ENCODE results near the gene CCDC141.

DNA sequence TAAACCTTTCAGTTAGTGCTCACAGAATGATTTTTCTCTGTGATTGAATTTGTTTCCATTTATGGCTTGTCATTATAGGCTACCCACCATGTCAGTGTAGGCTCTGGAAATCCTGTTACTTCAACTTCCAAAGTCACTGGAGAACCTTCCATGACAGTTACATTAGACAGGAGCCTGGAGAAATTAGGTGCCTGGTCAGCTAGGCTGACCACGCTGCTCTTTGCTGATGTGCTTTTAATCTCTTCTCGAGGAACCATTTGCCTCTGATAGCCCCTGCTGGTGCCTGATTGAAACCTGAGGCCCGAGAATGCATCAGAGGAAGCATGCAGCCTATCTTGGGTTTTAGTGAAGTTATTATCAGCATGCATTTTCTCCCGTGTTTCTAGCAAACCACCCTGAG lies 213.1 kb downstream of the CCDC141 start:
- TF ChIP-seq RARB (CRISPR knock-in tag; IDR thresholded peaks at IDR 0.05) = no peak
- TF ChIP-seq BACH2 (CRISPR knock-in tag; IDR thresholded peaks at IDR 0.05; ENCODE audit: borderline replicate concordance) = no peak
- no peak for TF ChIP-seq ISL1 (CRISPR knock-in tag; IDR thresholded peaks at IDR 0.05)
- TF ChIP-seq, protein P1, sequence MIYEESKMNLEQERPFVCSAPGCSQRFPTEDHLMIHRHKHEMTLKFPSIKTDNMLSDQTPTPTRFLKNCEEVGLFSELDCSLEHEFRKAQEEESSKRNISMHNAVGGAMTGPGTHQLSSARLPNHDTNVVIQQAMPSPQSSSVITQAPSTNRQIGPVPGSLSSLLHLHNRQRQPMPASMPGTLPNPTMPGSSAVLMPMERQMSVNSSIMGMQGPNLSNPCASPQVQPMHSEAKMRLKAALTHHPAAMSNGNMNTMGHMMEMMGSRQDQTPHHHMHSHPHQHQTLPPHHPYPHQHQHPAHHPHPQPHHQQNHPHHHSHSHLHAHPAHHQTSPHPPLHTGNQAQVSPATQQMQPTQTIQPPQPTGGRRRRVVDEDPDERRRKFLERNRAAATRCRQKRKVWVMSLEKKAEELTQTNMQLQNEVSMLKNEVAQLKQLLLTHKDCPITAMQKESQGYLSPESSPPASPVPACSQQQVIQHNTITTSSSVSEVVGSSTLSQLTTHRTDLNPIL (CRISPR knock-in tag; IDR thresholded peaks at IDR 0.05; ENCODE audit: low read depth) = no peak
